HepG2 (cell line): ENCODE data around the gene PAK6. TPM values are rescaled to one million over a fixed set of nuclear protein-coding genes. Genes with fewer than 3 reads are reported as not detected.

Experiments used
- ATAC-seq: fragments of 200-7000 bp; cut with Tn5 transposase; 3 replicates; pipeline ENCODE4 v1.9.1; 2020; ENCODE audit warnings: mild to moderate bottlenecking, moderate library complexity
- BruUV-seq: library from RNA; stranded (reverse); fragments of 400-500 nt; replicated peaks from 2 replicates; lab custom pipeline; 2021; lab: Mats Ljungman, UMichigan
- CTCF ChIA-PET: fragments of 300-600 bp; formaldehyde crosslinking; extraction: SDS; loops from one replicate; lab custom pipeline; 2021; ENCODE audit warnings: low total read pairs, inconsistent platforms, low intra/inter-chr PET ratio; lab: Yijun Ruan, JAX
- POLR2A ChIA-PET: fragments of 350-600 bp; sonication (Branson Sonifier 250); formaldehyde crosslinking; loops from one replicate; lab custom pipeline; 2020; ENCODE audit warnings: antibody characterized with exemption, inconsistent platforms; lab: Yijun Ruan, JAX
- DNase-seq: peaks from one replicate; pipeline ENCODE4 v3.0.0-alpha.2; 2015; ENCODE audit warnings: low spot score
- FAIRE-seq: peaks from 3 replicates; lab custom pipeline; 2011; peaks lifted over from hg19 to GRCh38; lab: Jason Lieb, UNC
- H2AFZ ChIP-seq: one replicate; pipeline ENCODE4 v1.6.1; 2011; ENCODE audit warnings: low read length, inconsistent platforms
- H3K27ac ChIP-seq: fragments of 300-600 bp; 3 replicates; pipeline ENCODE4 v1.8.0; 2011; ENCODE audit warnings: mixed run types, mild to moderate bottlenecking, mixed read lengths, low read length, inconsistent platforms; ENCODE audit not compliant: insufficient read depth; ENCODE audit errors: extremely low read length
- H3K27me3 ChIP-seq, 2 experiments: fragments of 200-600 bp in 1 of 2; 2 replicates in 1 of 2; 3 replicates in 1 of 2; pipeline versions ENCODE4 v1.6.0 to v1.8.0; 2011; ENCODE audit warnings: low read length in 2 of 2, mild to moderate bottlenecking in 2 of 2, moderate library complexity in 2 of 2, inconsistent platforms in 1 of 2; ENCODE audit not compliant: insufficient read depth in 2 of 2, control insufficient read depth in 1 of 2
- H3K36me3 ChIP-seq, 2 experiments: fragments of 200-600 bp in 1 of 2; replicated peaks in 1 of 2; 2 replicates in 1 of 2; 3 replicates in 1 of 2; pipeline versions ENCODE4 v1.5.1 to v1.8.0; 2011; ENCODE audit warnings: low read length in 2 of 2, inconsistent platforms in 1 of 2; ENCODE audit not compliant: insufficient read depth in 2 of 2, control insufficient read depth in 1 of 2
- H3K4me1 ChIP-seq: 2 replicates; pipeline ENCODE4 v1.5.1; 2012; ENCODE audit warnings: low read length, inconsistent platforms; ENCODE audit not compliant: insufficient read depth
- H3K4me2 ChIP-seq: 2 replicates; pipeline ENCODE4 v1.6.0; 2011; ENCODE audit warnings: low read depth, low read length, inconsistent platforms
- H3K4me3 ChIP-seq, 3 experiments: fragments of 200-600 bp in 1 of 3; sonication (generic), shearing (Covaris generic) in 1 of 3; replicated peaks in 1 of 3; 2 replicates each; pipeline ENCODE4 v1.5.1; 2011 to 2016; ENCODE audit warnings: low read length in 3 of 3, inconsistent platforms in 2 of 3, low read depth in 2 of 3, mild to moderate bottlenecking in 2 of 3, control low read depth in 1 of 3, mixed read lengths in 1 of 3; ENCODE audit not compliant: insufficient read depth in 1 of 3
- H3K79me2 ChIP-seq: one replicate; pipeline ENCODE4 v1.6.1; 2011; ENCODE audit warnings: low read length, inconsistent platforms; ENCODE audit not compliant: insufficient read depth
- H3K9ac ChIP-seq: 2 replicates; pipeline ENCODE4 v1.6.0; 2011; ENCODE audit warnings: mild to moderate bottlenecking, low read depth, low read length, inconsistent platforms; ENCODE audit not compliant: insufficient read depth
- H3K9me3 ChIP-seq: 2 replicates; pipeline ENCODE4 v1.5.1; 2012; ENCODE audit warnings: mild to moderate bottlenecking, low read length
- H4K20me1 ChIP-seq: 2 replicates; pipeline ENCODE4 v1.6.0; 2011; ENCODE audit warnings: inconsistent platforms, mild to moderate bottlenecking, low read length, moderate library complexity; ENCODE audit not compliant: insufficient read depth
- ATF1 ChIP-seq: IDR thresholded peaks from 2 replicates; pipeline ENCODE4 v1.6.1; 2016; ENCODE audit warnings: mild to moderate bottlenecking, control low read depth
- CREM ChIP-seq, 2 experiments: sonication (generic) in 1 of 2; formaldehyde crosslinking in 1 of 2; IDR thresholded peaks; 2 replicates each; pipeline versions ENCODE4 v1.4.0 to v1.6.1; 2016 to 2020; ENCODE audit warnings: antibody characterized with exemption in 1 of 2, mild to moderate bottlenecking in 1 of 2, missing genetic modification reagents in 1 of 2
- EHMT2 ChIP-seq: fragments of 200-600 bp; sonication (generic); IDR thresholded peaks from 2 replicates; pipeline ENCODE4 v1.7.0; 2017; ENCODE audit warnings: antibody characterized with exemption, low read depth, low read length, borderline replicate concordance
- NFE2L2 ChIP-seq: fragments of 150-350 bp; IDR thresholded peaks from 2 replicates; pipeline ENCODE4 v1.6.1; 2014; ENCODE audit warnings: low read length
- NR2F2 ChIP-seq: IDR thresholded peaks from 2 replicates; pipeline ENCODE4 v1.6.1; 2012; ENCODE audit warnings: low read depth, inconsistent platforms, borderline replicate concordance
- PCBP2 ChIP-seq: fragments of 200-400 bp; formaldehyde crosslinking; optimal IDR thresholded peaks from 2 replicates; pipeline ENCODE3; 2018; ENCODE audit warnings: low read length, low read depth; ENCODE audit not compliant: poor library complexity, severe bottlenecking
- RBM39 ChIP-seq: fragments of 200-400 bp; formaldehyde crosslinking; IDR thresholded peaks from one replicate; pipeline ENCODE4 v1.6.1; 2018; ENCODE audit warnings: antibody characterized with exemption, mild to moderate bottlenecking, low read depth, low read length; ENCODE audit not compliant: poor library complexity, severe bottlenecking
- SMARCE1 ChIP-seq: fragments of 450-650 bp; IDR thresholded peaks from 2 replicates; pipeline ENCODE4 v1.6.1; 2017; ENCODE audit warnings: borderline replicate concordance
- ZNF235 ChIP-seq: sonication (generic); formaldehyde crosslinking; IDR thresholded peaks from 2 replicates; pipeline ENCODE4 v1.8.1; 2023; ENCODE audit warnings: mild to moderate bottlenecking, missing genetic modification reagents, borderline replicate concordance
- ZNF263 ChIP-seq: sonication (generic); formaldehyde crosslinking; IDR thresholded peaks from 2 replicates; pipeline ENCODE4 v1.4.0; 2020; ENCODE audit warnings: missing genetic modification reagents
- ZNF335 ChIP-seq: sonication (generic); formaldehyde crosslinking; IDR thresholded peaks from 2 replicates; pipeline ENCODE4 v1.4.0; 2020; ENCODE audit warnings: missing genetic modification reagents
- ZNF430 ChIP-seq: sonication (generic); formaldehyde crosslinking; IDR thresholded peaks from 2 replicates; pipeline ENCODE4 v1.9.0; 2021; ENCODE audit warnings: mild to moderate bottlenecking, missing genetic modification reagents
- ZNF510 ChIP-seq: sonication (generic); formaldehyde crosslinking; IDR thresholded peaks from 2 replicates; pipeline ENCODE4 v1.4.0; 2020; ENCODE audit warnings: low read depth, mild to moderate bottlenecking, missing genetic modification reagents
- WGBS: methylation state at CpG from one replicate; pipeline ENCODE4 v1.1.6; 2017; ENCODE audit warnings: low lambda C conversion rate; 5-methylcytosine and 5-hydroxymethylcytosine counted together
- in situ Hi-C: cut with HindIII; loops from 2 replicates; pipeline ENCODE4 v1.10.0; 2017; ENCODE audit warnings: low pct_unique_long_range_greater_than_20kb; ENCODE audit not compliant: extremely low pct_ligation_motif_present
- intact Hi-C: fragments of 100-400 bp; cut with micrococcal nuclease; formaldehyde crosslinking; loops from one replicate; pipeline ENCODE4 v1.10.0; 2022; ENCODE audit not compliant: unreplicated experiment
- polyA plus RNA-seq, 8 experiments: library from polyadenylated mRNA; depleted of rRNA in 3 of 8; stranded (reverse) in 7 of 8; unstranded in 1 of 8; fragments of >200 nt; fragmentation: Illumina TruSeq in 4 of 8; extraction: Trizol in 4 of 8; gene quantifications; 2 replicates each; pipeline versions ENCODE4 v1.2.1 to v1.2.3, GENCODE V29; 2011 to 2016; ENCODE audit warnings: low read depth in 4 of 8, missing spikeins in 1 of 8, mixed read lengths in 1 of 8; ENCODE audit not compliant: insufficient read depth in 1 of 8
- total RNA-seq, 5 experiments: library from RNA; depleted of rRNA; stranded (reverse); fragments of >200 nt; fragmentation: Illumina TruSeq; extraction: Trizol; gene quantifications; 2 replicates each; pipeline ENCODE4 v1.2.3, GENCODE V29; 2016; ENCODE audit warnings: low read depth in 1 of 5
- TF ChIP-seq, protein P1 (sequence below): sonication (generic); formaldehyde crosslinking; IDR thresholded peaks from 2 replicates; pipeline ENCODE4 v1.5.0; 2020; ENCODE audit warnings: missing genetic modification reagents
- TF ChIP-seq, protein P2 (sequence below): sonication (generic); formaldehyde crosslinking; IDR thresholded peaks from 2 replicates; pipeline ENCODE4 v1.5.0; 2020; ENCODE audit warnings: mild to moderate bottlenecking, missing genetic modification reagents, borderline replicate concordance
- TF ChIP-seq, protein P3 (sequence below): IDR thresholded peaks from 2 replicates; pipeline ENCODE4 v1.6.1; 2016

PAK6 gene
- total and polyA plus RNA-seq, 2 of the 13 experiments (the other 11 are each of a cell fraction or from before 2014, with no cell fraction given), result 0.07 TPM; not detected in 1

DNA sequence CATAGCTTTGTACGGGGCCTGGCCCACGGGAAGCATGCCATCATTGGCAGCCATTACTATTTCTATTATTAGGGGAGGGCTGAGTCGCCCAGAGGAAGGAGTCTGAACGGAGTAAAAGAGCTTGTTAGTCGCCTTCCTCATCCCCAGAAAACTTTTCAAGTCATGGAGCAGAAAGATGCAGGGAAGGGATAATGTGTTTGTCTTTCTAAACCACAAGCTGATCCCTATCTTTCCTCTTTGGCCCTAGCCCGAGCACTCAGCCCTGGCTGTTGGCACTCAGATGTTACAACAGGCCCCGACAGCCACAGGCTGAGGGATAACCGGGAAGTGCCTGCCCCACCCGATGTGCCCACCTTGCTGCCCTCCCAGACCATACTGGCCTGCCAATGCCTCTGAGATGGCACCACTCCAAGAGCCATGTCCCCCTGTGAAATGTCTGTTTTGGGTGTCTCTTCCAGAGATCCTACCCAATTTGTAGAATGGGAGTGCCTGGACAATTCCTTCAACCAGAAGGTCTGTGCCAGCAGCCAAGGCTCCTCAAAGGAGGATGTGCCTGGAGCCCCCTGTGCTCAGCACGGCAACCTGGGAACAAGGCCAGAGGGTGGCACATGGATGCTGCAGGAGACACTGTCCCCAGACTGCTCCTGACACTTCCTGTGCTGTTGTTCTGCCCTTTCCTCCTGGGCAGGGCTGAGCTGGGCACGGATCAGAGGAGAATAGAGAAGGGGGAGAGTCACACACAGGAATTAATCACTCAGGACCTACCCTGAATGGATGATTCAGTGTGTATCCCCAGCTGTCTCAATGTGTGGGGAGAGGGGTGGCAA is 10.8 kb downstream of the PAK6 start:
- no peak for FAIRE-seq

More for the DNA sequence above, 10.8 kb downstream of the PAK6 start:
- Histone ChIP-seq H3K4me3 (no peak overlapping the region), H3K27ac (no peak overlapping the region), H3K9me3 (no peaks in the 10 kb centered on the region), H4K20me1 (no peaks in the 10 kb centered on the region), H3K4me1 (peaks cover 27% of the 10 kb centered on the region), H3K36me3 (no peaks in the 10 kb centered on the region), H3K27me3 (peaks cover 1 to 62% of the 10 kb centered on the region in 2 experiments; a peak in 4 of 5 replicates), H3K9ac (no peak overlapping the region), H2AFZ (no peak overlapping the region), H3K4me2 (no peak overlapping the region), H3K79me2 (no peaks in the 10 kb centered on the region)
- DNase-seq, result no peak
- TF ChIP-seq NR2F2, result no peak
- TF ChIP-seq EHMT2, result no peak
- TF ChIP-seq, protein P1, sequence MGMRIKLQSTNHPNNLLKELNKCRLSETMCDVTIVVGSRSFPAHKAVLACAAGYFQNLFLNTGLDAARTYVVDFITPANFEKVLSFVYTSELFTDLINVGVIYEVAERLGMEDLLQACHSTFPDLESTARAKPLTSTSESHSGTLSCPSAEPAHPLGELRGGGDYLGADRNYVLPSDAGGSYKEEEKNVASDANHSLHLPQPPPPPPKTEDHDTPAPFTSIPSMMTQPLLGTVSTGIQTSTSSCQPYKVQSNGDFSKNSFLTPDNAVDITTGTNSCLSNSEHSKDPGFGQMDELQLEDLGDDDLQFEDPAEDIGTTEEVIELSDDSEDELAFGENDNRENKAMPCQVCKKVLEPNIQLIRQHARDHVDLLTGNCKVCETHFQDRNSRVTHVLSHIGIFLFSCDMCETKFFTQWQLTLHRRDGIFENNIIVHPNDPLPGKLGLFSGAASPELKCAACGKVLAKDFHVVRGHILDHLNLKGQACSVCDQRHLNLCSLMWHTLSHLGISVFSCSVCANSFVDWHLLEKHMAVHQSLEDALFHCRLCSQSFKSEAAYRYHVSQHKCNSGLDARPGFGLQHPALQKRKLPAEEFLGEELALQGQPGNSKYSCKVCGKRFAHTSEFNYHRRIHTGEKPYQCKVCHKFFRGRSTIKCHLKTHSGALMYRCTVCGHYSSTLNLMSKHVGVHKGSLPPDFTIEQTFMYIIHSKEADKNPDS (CRISPR knock-in tag), result no peak
- no peak for TF ChIP-seq ZNF263
- TF ChIP-seq ZNF335 (CRISPR knock-in tag), result no peak
- TF ChIP-seq RBM39, result no peak
- no peak for TF ChIP-seq ATF1 (CRISPR knock-in tag)
- TF ChIP-seq ZNF430 (CRISPR knock-in tag), result no peak
- no peak for TF ChIP-seq PCBP2
- TF ChIP-seq SMARCE1, result no peak
- TF ChIP-seq NFE2L2, result no peak
- TF ChIP-seq, protein P2, sequence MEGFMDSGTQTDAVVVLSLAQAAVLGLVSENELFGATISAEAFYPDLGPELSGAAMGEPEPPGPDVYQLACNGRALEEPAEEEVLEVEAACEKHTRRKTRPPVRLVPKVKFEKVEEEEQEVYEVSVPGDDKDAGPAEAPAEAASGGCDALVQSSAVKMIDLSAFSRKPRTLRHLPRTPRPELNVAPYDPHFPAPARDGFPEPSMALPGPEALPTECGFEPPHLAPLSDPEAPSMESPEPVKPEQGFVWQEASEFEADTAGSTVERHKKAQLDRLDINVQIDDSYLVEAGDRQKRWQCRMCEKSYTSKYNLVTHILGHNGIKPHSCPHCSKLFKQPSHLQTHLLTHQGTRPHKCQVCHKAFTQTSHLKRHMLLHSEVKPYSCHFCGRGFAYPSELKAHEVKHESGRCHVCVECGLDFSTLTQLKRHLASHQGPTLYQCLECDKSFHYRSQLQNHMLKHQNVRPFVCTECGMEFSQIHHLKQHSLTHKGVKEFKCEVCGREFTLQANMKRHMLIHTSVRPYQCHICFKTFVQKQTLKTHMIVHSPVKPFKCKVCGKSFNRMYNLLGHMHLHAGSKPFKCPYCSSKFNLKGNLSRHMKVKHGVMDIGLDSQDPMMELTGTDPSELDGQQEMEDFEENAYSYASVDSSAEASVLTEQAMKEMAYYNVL (CRISPR knock-in tag), result no peak
- TF ChIP-seq ZNF510 (CRISPR knock-in tag), result no peak
- TF ChIP-seq, protein P3, sequence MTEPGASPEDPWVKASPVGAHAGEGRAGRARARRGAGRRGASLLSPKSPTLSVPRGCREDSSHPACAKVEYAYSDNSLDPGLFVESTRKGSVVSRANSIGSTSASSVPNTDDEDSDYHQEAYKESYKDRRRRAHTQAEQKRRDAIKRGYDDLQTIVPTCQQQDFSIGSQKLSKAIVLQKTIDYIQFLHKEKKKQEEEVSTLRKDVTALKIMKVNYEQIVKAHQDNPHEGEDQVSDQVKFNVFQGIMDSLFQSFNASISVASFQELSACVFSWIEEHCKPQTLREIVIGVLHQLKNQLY (CRISPR knock-in tag), result no peak
- TF ChIP-seq CREM (IDR thresholded peaks at IDR 0.05), result no peak
- no peak for TF ChIP-seq CREM (CRISPR knock-in tag; IDR thresholded peaks at IDR 0.05)
- no peak for TF ChIP-seq ZNF235 (CRISPR knock-in tag)
- CTCF ChIA-PET, result interaction anchor here (2.0 kb wide), 1 partner anchor 25 kb away, joined by 5 read pairs; no protein-coding TSS in a partner anchor
- in situ Hi-C loops, result no loop called here
- 10% methylated on average over 9 of the region's 11 CpGs for WGBS
- POLR2A ChIA-PET, result no interaction called here
- intact Hi-C loops, result no loop called here
- ATAC-seq, result no peak
- no TSS peak for BruUV-seq
